Activated CD8-positive, alpha-beta memory T cell treated with anti-CD3 and anti-CD28 coated beads for 36 hours (primary cell): ENCODE data around the gene TRMT2A. TPM values are rescaled to one million over a fixed set of nuclear protein-coding genes. Genes with fewer than 3 reads are reported as not detected.

Source experiments
- CTCF ChIA-PET: fragments of 350-600 bp; sonication (Branson Sonifier 250); formaldehyde crosslinking; loops from one replicate; lab custom pipeline; 2021; ENCODE audit warnings: antibody characterized with exemption; lab: Charles Lee
- POLR2A ChIA-PET: fragments of 350-600 bp; sonication (Branson Sonifier 250); formaldehyde crosslinking; loops from one replicate; lab custom pipeline; 2021; ENCODE audit warnings: antibody characterized with exemption; lab: Charles Lee
- total RNA-seq, 2 experiments: library from RNA; stranded (reverse); gene quantifications; one replicate each; pipeline ENCODE4 v1.2.3, GENCODE V29; 2021

Gene TRMT2A
- total RNA-seq, 2 experiments from 2014 or later: 122 to 125 TPM

DNA sequence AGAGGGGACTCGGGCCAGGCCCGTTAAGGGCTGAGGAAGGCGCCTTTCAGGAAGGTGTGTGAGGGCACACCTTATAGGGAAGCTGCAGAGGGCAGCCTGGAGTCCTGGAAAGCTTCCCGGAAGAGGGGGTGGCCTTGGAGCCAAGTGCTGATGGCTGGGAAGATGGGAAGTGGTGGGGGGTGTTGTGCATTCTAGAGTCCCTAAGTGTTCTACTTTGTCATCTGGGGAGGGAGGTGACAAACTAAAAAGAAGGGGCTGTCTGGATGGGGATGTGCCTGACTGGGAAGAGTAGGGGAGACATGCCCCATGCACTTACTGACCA is 21.4 kb upstream of the TRMT2A start:
- ChIA-PET POLR2A (no interaction called here), CTCF (interaction anchor here (0.8 to 1.6 kb wide), 2 partner anchors 9 to 147 kb away, joined by 3 to 5 read pairs; no protein-coding TSS in a partner anchor)

DNA sequence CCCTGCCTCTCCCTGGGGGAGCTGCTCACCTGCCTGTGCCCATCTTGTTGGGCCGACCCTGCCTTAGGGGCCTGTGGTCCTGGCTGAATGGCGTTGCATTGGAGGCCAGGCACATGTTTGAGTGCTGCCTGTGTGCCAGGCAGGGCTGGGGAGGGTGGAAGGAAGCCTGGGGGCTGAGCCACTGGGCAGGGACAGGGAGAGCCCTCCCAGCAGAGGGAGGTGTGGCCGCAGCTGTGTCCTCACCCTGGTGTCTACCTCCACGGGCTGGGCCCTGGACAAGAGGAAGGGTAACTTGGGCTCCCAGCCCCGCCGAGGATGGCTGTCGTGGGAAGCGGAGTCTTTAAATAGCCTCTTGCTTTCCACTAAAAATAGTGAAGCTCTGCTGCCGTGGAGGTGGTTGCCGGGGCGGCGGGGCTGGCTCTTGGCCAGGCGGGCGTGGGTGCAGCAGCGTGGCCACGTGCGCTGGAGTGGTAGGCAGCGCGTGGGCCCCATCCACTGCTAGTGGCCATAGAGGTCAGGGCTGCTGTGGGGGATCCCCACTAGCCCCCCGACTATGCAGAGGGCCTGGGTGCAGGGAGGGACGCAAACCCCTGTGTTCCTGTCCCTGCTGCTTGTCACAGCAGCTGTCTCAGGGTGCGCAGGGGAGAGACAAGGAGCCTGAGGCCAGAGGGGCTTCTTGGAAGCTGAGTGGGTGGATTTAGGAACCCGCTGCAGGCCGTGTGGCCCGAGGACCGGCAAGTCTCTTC is 20.8 kb upstream of the TRMT2A start:
- CTCF ChIA-PET: interaction anchor here (1.6 kb wide), 1 partner anchor 9 kb away, joined by 5 read pairs; no protein-coding TSS in a partner anchor
- POLR2A ChIA-PET: no interaction called here

DNA sequence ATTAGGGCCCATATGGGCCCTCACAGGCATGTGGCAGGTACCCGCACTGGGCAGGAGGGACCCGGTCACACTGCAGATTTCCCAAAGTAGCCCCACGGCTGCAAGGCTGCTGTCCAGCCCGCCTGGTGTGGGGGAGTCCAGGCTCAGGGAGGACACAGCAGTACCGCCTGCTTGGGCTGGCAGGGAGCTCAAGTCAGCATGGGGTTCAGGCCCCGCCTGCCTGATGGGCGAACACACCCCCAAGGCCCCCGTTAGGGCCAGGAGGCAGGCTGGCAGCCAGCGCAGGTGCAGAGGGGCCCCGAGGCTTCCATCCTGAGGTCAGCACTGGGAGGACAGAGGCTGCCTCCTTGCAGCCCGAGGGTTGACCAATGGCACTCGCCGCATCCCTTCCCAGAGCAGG is 20.1 kb upstream of the TRMT2A start:
- CTCF ChIA-PET: interaction anchor here (1.6 kb wide), 1 partner anchor 8 kb away, joined by 5 read pairs; no protein-coding TSS in a partner anchor
- POLR2A ChIA-PET: no interaction called here

DNA sequence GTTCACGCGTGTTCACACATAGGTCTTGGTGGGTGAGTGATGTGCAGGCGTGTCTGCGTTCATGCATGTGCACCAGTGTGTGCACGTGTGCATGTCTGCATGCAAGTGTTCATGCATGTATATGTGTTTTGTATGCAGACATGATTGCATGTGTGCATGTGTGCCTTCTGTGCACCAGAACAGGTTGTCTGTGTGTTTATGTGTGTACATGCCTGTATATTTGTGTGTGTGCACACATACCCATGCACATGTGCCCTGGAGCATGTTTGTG is 19.5 kb upstream of the TRMT2A start:
- ChIA-PET CTCF (interaction anchor here (1.6 kb wide), 1 partner anchor 7 kb away, joined by 5 read pairs; no protein-coding TSS in a partner anchor), POLR2A (no interaction called here)

DNA sequence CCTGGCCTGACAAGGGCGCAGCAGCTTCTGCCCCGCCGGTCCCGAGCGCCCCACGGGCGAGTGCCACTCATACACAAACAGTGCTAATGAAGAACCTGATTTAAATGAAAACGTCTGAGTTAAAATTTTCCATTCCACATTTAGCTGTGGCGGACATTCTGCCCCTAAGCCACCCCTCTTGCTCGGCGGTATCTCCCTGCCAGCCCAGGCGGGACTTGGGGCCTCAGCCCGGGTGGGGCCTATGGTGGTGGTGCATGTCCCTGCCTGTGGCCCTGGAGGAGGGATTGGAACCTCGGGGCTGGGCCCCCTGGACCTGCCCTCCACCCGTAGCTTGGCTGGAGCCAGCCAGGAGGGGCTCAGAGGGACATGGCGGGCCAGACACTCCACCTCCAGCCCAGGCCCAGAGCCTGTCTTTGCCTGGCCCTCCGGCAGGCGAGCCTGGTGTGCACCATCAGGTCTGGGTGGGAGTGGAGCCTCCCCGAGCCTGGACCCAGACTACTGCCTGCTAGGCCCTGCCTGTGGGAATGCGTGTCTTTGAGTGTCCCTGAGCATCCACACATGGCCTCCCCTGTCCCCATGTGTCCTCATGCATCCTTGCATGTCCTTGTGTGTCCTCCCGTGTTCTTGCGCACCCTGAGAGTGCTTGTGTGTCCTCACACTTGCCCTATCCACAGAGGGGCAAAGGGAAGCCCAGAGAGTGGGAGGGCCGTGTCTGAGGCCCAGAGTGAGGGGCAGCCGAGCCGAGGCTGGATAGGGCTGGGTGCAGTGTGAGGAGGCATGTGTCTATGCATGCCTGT is 19.0 kb upstream of the TRMT2A start:
- CTCF ChIA-PET: no interaction called here
- POLR2A ChIA-PET: no interaction called here

DNA sequence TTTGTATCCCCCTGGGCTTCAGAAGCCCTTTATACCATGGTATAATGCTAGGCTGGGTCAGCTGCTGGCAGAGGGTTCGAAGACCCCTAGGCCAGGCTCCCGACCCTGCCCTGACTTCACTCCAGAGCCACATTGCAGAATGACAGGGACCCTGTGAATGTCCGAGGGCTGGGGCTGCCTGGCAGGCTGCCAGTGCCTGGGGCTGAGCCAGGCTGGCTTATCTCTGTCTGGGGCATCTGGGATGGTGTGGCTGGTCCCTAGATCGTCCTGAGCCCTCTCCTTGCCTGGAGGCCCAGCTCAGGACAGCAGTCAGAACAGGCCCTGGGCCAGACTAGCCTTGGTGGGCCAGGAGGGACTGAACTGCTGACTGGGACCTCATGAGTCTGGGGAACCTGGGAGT is 18.2 kb upstream of the TRMT2A start:
- ChIA-PET POLR2A (no interaction called here), CTCF (no interaction called here)

DNA sequence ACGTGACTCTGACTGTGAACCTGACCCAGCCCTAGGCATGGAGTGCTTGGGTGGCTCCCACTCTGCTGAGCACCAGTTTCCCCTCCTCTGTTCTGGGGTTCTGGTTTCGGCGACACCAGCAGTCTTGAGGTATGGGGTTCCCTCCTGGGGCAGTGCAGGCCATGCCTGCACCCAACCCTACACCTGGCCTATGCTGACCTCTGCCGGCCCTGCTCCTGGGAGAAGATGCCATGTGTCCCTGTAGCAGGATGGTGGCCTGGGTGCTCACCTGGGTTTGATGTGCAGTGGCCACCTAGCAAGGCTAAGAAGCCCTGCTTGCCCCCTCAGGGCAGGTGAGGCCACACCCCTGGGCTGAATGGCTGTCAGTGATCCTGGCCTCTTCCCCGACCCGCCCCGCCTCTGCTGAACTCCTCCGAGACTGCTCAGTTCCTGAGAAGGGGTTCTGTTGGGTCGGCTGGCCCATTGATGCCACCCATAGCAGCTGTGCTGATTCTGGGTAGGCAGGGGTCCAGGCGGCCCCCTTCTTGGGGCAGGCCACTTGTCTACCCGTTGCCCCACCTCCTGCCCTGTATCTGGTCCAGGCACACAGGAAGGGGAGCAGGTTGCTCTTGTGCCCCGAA is 17.0 kb upstream of the TRMT2A start:
- ChIA-PET CTCF (interaction anchor here (0.6 kb wide), 1 partner anchor 49 kb away, joined by 3 read pairs; no protein-coding TSS in a partner anchor), POLR2A (no interaction called here)

GRCh38 chr22:20132686-20133246 is 15.7 kb upstream of the TRMT2A start:
- POLR2A ChIA-PET: no interaction called here
- CTCF ChIA-PET: no interaction called here

DNA sequence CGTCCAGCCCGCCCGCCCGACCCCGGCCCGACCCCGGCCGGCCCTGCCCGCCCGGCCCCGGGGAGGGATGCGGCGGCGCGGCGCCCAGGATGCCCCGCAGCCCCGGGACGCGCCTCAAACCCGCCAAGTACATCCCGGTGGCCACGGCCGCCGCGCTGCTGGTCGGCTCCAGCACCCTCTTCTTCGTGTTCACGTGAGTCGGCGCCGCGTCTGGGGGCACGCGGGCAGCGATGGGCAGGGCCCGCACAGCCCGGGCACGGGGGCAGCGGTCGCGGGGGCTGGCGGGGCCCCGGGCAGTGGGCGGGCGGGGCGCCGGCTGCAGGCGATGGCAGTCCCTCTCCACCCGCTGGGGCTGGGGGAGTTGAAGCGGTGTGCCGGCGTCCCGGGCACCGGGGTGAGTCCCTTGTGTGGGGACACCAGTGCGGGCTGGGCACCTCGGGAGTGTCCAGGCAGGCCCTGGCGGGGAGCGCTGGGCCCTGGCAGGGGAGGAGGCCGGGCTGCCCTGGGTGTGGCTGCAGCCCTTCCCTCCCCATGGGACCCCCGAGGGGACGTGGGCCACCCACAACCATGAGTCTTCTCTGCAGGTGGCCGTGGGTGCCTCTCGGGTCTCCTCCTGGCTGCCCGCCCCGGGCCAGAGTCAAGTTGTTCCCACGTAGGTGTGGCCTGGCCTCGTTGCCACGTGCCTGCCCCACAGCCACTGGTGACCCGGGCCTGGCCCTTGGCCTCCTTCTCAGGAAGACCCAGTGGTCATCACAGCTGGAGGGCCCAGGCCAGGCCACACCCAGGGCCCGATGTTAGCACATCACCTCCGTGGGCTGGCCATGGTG is 15.0 kb upstream of the TRMT2A start:
- POLR2A ChIA-PET: no interaction called here
- CTCF ChIA-PET: no interaction called here

- POLR2A ChIA-PET: interaction anchor here (0.6 kb wide), 1 partner anchor 13 kb away, joined by 3 read pairs; no protein-coding TSS in a partner anchor
- CTCF ChIA-PET: interaction anchor here (3.1 kb wide), 1 partner anchor 14 kb away, joined by 14 read pairs; the partner anchor contains the start of gene TRMT2A
Measured at GRCh38 chr22:20131597-20131858, 14.5 kb upstream of the TRMT2A start, which contains the start of gene ZDHHC8. ZDHHC8 (plus strand) TSS chr22:20131804; CDS start chr22:20131948, 144 bp downstream.

DNA sequence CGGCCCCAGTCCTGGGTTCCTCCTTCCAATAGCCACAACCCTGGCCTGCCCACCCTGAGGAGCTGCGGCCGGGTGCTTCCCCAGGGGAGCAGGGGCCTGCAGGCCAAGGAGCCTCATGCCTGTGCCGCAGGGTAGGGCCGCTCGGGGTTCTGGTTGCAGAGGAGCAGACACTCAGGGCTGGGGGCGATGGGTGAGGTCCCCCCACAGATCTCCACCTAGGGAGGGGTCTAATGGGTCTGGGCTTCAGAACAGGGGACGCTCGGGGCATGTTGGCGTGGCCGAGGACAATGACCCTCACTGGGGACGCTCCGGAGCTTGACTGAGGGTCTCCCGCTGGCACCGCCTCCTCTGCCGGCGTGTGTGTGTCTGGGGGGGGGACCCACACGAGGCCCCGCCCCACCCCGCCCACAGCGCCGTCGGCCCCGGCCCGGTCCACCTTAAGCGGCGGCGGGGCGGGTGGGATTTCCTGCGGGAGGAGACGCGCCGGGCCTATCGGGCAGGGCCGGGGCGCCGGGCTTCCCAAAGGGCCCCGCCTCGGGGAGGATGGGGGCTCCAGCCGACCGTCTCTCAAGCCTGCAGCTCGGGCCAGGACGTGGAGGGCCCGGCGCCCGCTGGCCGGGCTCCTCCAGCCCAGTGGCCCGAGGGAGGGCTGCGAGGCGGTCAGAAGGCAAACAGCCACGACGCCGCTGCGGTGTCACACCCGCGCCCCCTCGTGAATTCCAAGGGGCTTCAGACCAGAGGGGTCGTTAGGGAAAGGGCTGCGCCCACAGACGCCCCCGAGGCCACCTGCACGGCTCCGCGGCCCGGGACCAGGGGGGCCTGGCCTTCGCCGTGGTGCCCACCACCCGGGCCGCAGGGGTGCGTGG is 13.9 kb upstream of the TRMT2A start:
- ChIA-PET CTCF (interaction anchor here (3.1 to 4.1 kb wide), 2 partner anchors 13 to 160 kb away, joined by 14 to 21 read pairs; partner anchors contain the start of gene TRMT2A), POLR2A (interaction anchor here (0.6 to 2.7 kb wide), 2 partner anchors 13 kb away, joined by 3 to 17 read pairs; partner anchors contain the start of gene TRMT2A)

DNA sequence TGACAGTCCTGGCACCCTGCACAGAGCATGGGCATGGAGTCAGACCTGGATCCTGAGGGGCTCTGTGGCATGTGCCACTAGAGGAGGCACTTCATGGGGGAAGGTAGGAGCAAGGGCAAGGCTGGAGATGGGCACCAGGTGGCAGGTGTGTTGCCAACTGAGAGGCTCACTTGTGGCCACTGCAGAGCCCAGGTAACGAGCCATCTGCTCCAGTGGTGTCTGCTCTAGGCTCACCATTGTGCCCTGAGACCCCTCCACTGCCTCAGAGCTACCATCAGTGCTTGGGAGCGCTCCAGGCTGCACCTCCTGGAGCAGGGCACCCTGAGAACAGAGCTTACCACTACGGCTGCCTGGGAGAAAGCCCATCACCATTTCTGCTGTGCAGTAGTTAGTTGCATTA is 13.3 kb upstream of the TRMT2A start:
- POLR2A ChIA-PET: interaction anchor here (2.7 kb wide), 1 partner anchor 12 kb away, joined by 17 read pairs; the partner anchor contains the start of gene TRMT2A

GRCh38 chr22:20129747-20130014 is 12.7 kb upstream of the TRMT2A start:
- CTCF ChIA-PET: interaction anchor here (0.7 to 4.1 kb wide), 7 partner anchors 8 to 182 kb away, joined by 3 to 21 read pairs (median 3); partner anchors contain the start of gene TRMT2A
- POLR2A ChIA-PET: interaction anchor here (2.7 kb wide), 1 partner anchor 12 kb away, joined by 17 read pairs; the partner anchor contains the start of gene TRMT2A

More for the DNA sequence above, 13.3 kb upstream of the TRMT2A start:
- CTCF ChIA-PET: interaction anchor here (2.2 to 4.1 kb wide), 3 partner anchors 7 to 160 kb away, joined by 5 to 21 read pairs (median 14); partner anchors contain the start of gene TRMT2A

- POLR2A ChIA-PET: interaction anchor here (2.7 kb wide), 1 partner anchor 11 kb away, joined by 17 read pairs; the partner anchor contains the start of gene TRMT2A
- CTCF ChIA-PET: interaction anchor here (0.5 to 4.1 kb wide), 8 partner anchors 8 to 399 kb away, joined by 3 to 21 read pairs (median 3); partner anchors contain the start of gene TRMT2A
Measured at GRCh38 chr22:20128902-20129746, 12.1 kb upstream of the TRMT2A start.

GRCh38 chr22:20128619-20128901 is 11.5 kb upstream of the TRMT2A start:
- CTCF ChIA-PET: interaction anchor here (1.1 to 4.1 kb wide), 4 partner anchors 9 to 158 kb away, joined by 3 to 21 read pairs (median 10); partner anchors contain the start of gene TRMT2A
- POLR2A ChIA-PET: interaction anchor here (2.7 kb wide), 1 partner anchor 11 kb away, joined by 17 read pairs; the partner anchor contains the start of gene TRMT2A

GRCh38 chr22:20127869-20128618 is 11.0 kb upstream of the TRMT2A start:
- ChIA-PET CTCF (interaction anchor here (1.1 to 4.1 kb wide), 3 partner anchors 9 to 157 kb away, joined by 3 to 21 read pairs (median 5); no protein-coding TSS in a partner anchor), POLR2A (interaction anchor here (2.7 kb wide), 1 partner anchor 10 kb away, joined by 17 read pairs; the partner anchor contains the start of gene TRMT2A)
